Measurements from ENCODE around the gene CDK6.
"Not testable (repeated sequence)": the region's sequence is repeated elsewhere in the genome, so short reads cannot be mapped to it uniquely, and the experiment has no call there.

CDK6 gene

GRCh38 chr7:92614660-92615174 lies 221.7 kb downstream of the CDK6 start:
- DNase-seq, result peak; percentile 62

DNA sequence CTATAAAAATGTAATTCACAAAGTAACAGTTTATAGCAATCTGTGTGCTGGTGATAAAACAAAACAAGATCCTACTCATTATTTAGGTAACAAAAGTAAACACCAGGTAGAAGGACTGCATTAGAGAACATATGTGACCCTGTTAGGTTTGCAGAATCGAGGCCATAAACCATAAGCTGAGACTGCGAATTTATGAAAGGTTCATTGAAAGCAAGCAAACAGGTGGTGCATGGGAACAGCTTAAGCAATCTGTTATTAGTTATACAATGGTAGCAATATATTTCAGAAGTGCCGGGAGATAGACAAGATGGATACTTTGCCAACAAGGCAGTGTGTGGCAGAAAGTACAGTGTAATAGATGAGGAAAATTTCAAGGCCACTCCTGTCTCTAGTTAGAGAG lies 222.7 kb downstream of the CDK6 start:
- DNase-seq, result no peak

DNA sequence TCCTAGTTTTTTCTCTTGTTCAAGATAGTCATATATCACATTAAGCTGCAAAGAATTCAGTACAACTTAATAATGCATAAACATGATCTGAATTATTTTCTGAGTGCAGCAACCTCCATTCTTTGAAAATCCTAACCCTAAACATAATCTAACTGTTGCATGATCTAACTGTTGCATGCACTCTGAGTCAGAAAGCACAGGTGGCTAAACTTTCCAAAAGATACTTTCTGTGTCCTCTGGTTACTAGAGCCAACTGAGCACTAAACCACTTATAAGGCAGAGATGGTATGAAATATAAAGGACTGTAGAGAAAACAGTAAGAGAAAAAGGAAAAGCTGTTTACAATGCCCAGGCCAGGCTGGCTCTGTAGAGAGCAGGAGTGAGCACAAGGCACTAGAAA lies 223.2 kb downstream of the CDK6 start:
- DNase-seq, result no peak

- no peak for DNase-seq
These were observed 223.9 kb downstream of the CDK6 start for GRCh38 chr7:92612501-92612900.

- DNase-seq, result no peak
These were observed 224.6 kb downstream of the CDK6 start for GRCh38 chr7:92611735-92612134.

- DNase-seq, result no peak
These were observed 226.4 kb downstream of the CDK6 start for GRCh38 chr7:92609921-92610518.

- no peak for DNase-seq
These were observed 227.7 kb downstream of the CDK6 start for GRCh38 chr7:92608380-92609322.

- DNase-seq, result no peak
These were observed 229.4 kb downstream of the CDK6 start for GRCh38 chr7:92606985-92607384.

GRCh38 chr7:92604517-92604916 lies 231.9 kb downstream of the CDK6 start:
- not testable (repeated sequence) for DNase-seq

DNA sequence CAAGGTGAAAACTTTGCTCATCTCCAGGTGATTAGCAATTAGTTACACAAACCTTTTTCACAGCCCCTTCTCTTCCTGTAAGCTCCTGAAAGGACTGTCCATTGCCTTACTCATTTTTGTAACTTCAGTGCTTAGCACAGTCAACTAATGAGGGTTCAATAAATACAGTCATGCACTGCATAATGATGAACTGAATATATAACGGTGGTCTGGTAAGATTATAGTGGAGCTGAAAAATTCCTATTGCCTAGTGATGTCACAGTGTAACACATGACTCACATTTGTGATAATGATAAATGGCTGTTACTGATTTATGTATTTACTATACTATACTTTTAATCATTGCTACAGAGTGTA lies 233.3 kb downstream of the CDK6 start:
- no peak for DNase-seq

GRCh38 chr7:92602352-92603088 lies 233.9 kb downstream of the CDK6 start:
- no peak for DNase-seq

GRCh38 chr7:92598310-92598981 lies 237.9 kb downstream of the CDK6 start:
- no peak for DNase-seq

DNA sequence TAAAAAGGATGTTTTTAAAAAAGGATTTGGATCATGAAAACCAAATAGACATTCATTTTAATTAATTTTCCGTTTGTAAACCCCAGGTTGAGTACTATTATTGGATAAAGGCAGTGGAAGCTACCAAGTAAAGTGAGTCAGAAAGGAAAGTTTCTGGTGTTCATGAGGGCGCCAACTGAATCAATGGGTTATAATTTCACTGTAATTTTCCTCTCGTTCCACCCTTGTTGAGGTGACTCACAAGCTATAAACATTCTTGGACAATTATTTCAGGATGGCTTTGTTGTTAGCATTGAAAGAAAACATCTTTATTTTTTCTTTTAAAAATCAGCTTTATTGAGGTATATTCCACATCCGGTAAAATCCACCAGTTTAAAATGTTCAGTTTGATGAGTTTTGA lies 241.1 kb downstream of the CDK6 start:
- DNase-seq, result no peak

DNA sequence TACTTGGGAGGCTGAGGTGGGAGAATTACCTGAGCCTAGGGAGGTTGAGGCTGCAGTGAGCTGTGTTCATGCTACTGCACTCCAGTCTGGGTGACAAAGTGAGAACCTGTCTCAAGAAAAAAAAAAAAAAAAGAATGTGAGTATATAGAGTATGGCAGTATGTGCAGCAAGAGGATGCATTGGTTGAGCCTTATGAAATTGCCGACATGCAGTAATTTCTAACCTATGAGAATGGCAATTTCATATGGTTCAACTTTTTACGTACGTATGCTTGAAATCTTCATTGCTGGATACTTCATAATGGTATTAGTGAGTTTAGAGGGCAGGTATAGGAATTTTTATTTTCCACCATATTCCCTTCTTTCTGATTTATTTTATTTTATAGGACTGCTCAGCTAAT lies 241.6 kb downstream of the CDK6 start:
- DNase-seq, result no peak

GRCh38 chr7:92590711-92591310 lies 245.6 kb downstream of the CDK6 start:
- no peak for DNase-seq

GRCh38 chr7:92589056-92589455 lies 247.3 kb downstream of the CDK6 start:
- DNase-seq, result no peak

- no peak for DNase-seq
These were observed 247.8 kb downstream of the CDK6 start for GRCh38 chr7:92588561-92588960.

DNA sequence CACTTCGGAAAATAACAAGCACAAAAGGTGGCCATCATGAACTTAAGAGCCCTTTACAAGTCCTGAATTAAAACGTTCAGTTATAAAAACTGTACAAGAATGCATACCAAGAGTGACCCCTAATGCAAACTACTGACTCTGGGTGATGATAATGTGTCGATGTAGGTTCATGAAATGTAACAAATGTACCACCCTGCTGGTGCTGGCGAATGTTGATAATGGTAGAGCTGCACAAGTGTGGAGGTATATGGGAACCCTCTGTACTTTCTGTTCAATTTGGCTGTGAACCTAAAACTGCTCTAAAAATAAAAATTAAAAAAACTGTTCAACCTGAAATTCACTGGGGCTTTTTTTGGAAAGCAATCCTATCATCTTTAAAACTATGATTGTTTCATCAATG lies 249.5 kb downstream of the CDK6 start:
- no peak for DNase-seq

- no peak for DNase-seq
These were observed 250.0 kb downstream of the CDK6 start for GRCh38 chr7:92586403-92586802.

- no peak for DNase-seq
These were observed 251.4 kb downstream of the CDK6 start for GRCh38 chr7:92584953-92585352.

DNA sequence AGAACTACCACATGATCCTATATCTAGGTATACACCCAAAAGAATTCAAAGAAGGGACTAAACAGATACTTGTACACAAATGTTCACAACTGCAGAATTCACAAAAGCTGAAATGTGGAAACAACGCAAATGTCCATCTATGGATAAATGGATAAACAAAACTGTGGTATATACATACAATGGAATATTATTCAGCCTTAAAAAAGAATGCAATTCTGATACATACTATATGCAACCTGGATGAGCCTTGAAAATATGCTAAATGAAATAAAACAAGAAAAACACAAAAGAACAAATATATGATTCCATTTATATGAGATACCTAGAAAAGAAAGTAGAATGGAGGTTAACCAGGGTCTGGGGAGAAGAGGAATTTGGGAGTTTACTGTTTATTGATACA lies 253.4 kb downstream of the CDK6 start:
- no peak for DNase-seq

GRCh38 chr7:92576296-92576695 lies 260.1 kb downstream of the CDK6 start:
- DNase-seq, result no peak

- DNase-seq, result no peak
These were observed 267.2 kb downstream of the CDK6 start for GRCh38 chr7:92569137-92569536.
